Measurements from ENCODE around the gene GJC1. TPM values are rescaled to one million over a fixed set of nuclear protein-coding genes. Genes with fewer than 3 reads are reported as not detected.

The GJC1 gene
- total RNA-seq, 1 donor = 21.1 TPM

GRCh38 chr17:44837196-44837595 is 7.1 kb upstream of the GJC1 start:
- DNase-seq (ENCODE audit: low read depth) = no peak
- TF ChIP-seq CTCF (IDR thresholded peaks at IDR 0.05; ENCODE audit: insufficient read depth, low read length) = no peak
- H3K4me3 ChIP-seq (ENCODE audit: low read depth, low read length) = no peak overlapping the region

DNA sequence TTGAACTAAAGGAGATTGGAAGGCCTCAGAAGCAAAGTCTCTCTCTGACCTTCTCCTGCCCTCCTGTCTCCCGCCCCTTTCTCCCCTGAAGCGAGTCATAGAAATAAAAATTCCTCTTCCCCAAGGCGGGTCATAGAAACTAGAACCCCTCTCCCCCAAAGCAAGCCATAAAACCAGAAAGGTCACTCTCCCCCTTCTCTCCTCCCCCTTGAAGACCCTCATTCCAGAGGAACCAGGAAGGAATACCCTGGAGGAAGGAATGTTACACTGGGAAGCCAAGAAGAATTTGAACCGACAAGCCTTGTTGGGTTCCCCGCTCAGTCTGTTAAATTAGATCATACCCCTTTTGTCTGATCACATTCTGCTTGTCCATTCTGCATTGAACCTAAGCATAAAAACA is 2.7 kb upstream of the GJC1 start:
- no peak for TF ChIP-seq CTCF (IDR thresholded peaks at IDR 0.05; ENCODE audit: insufficient read depth, low read length)
- no peak overlapping the region for H3K4me3 ChIP-seq (ENCODE audit: low read depth, low read length)
- no peak for DNase-seq (ENCODE audit: low read depth)

DNA sequence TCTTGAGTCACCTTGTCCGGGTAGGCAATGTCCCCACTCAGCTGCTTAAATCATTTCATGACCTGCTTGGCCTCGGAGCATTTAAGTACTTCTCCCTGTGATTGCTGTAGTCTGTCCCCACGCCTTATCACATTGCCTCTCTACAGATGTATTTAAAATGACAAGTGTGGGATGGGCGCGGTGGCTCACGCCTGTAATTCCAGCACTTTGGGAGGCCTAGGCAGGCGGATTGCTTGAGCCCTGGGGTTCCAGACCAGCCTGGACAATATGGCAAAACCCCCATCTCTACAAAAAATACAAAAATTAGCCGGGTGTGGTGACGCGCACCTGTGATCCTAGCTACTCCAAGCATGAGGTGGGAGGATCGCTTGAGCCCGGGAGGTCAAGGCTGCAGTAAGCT is 1.3 kb upstream of the GJC1 start:
- no peak overlapping the region for H3K4me3 ChIP-seq (ENCODE audit: low read depth, low read length)
- TF ChIP-seq CTCF (IDR thresholded peaks at IDR 0.05; ENCODE audit: insufficient read depth, low read length) = no peak
- DNase-seq (ENCODE audit: low read depth) = no peak

DNA sequence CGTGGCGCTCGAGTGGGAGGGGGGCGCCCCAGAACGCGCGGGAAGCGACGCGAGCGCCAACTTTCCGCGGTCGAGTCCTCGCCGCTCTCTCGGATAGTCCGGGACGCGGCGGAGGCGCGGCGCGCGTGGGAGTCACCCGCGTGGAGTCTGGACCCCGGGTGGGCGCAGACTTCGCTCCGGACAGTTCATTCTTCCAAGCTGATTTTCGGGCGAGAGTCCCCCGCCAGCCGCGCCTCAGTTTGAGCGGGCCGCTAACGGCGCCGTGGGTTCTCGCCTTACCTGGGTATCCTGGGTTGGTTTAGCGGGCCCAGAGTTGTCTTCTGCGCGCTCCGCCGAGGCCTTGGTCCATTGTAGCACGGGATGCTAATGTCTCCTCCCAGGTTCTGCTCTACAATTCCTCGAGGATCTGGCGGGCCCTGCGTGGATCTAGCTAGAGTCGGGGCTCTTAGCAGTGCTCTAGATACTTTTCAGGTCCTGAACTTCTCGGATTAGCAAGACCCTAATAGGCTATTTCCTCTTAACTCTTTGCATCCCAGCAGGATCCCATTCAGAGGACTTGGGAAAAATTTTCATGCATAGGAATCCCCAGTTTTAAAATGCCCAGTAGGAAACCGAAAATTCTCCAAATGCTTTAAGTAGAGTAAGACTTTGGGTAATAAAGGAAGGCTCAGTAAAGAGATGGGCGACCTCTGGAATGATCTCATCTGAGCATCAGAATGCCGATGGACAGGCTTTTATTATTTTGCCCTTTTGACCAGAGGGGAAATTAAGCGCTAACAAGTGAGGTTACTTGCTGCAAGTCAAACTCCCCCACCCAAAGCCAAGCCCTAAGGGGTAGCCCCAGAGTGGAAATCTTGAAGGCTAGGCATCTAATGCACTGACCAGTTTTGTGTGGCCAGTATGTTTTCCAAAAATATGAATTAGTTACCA is 537 bp upstream of the GJC1 start:
- peak; percentile 45 for DNase-seq (ENCODE audit: low read depth)
- no peak for TF ChIP-seq CTCF (IDR thresholded peaks at IDR 0.05; ENCODE audit: insufficient read depth, low read length)
- H3K4me3 ChIP-seq (ENCODE audit: low read depth, low read length) = peak overlapping the region; percentile 78

DNA sequence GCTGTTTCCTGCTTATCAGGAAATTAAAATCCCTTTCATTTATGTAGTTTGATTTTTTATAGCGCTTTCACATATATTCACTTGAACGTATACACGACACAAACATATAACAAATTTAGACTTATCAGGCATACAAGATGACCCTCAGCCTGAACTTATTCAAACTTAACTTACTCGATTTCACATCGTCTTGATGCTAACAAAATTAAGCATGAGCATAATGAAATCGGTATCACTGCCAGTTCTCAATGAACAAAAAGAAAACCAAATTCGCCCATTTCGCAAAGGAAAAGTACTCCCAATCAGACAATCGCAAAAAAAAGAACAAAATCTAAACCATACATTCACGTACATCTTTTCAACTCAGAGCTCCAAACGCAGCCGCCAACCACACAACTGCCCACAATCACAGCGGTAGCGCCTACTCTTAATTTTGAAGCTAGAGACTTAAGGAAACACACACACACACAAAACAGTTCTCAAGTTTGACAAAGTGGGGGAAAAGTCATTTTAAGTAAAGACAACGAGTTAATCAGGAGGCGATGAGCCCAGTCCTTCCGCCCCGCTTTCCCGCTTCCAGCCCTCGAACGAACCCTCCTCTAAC is 1.1 kb downstream of the GJC1 start:
- peak overlapping the region; percentile 78 for H3K4me3 ChIP-seq (ENCODE audit: low read depth, low read length)
- peak; percentile 43 for DNase-seq (ENCODE audit: low read depth)
- no peak for TF ChIP-seq CTCF (IDR thresholded peaks at IDR 0.05; ENCODE audit: insufficient read depth, low read length)

DNA sequence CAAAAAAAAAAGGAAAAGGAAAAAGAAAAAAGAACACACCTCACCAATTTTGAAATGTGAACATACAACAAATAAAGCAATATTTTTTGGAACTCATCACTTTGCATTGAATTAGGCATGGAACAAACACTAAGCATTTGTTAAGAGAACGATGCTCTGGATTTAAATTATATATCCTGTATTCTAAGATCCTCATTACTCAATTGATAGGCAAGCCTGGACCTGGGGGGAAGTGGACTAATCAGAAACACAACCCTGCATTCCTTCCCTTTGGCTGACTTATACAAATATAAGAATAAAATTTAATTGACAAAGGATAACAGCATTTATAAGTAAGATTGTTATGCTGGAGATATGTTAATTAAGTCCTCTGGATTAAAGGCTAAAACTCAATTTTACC is 2.2 kb downstream of the GJC1 start:
- TF ChIP-seq CTCF (IDR thresholded peaks at IDR 0.05; ENCODE audit: insufficient read depth, low read length) = no peak
- no peak overlapping the region for H3K4me3 ChIP-seq (ENCODE audit: low read depth, low read length)
- no peak for DNase-seq (ENCODE audit: low read depth)
